ENCODE data around the gene FLVCR1.

- no peak for TF ChIP-seq CTCF (conservative IDR thresholded peaks at IDR 0.05)
- TF ChIP-seq ZFX (IDR thresholded peaks at IDR 0.05): no peak
These were observed 4.1 kb downstream of the FLVCR1 start for GRCh38 chr1:212862111-212862690.
